NCI-H2107 (cell line): ENCODE results near the gene PHF2.

Experiments
- DNase-seq: peaks from one replicate; lab custom pipeline; 2025; lab: John Stamatoyannopoulos, UW

The PHF2 gene

GRCh38 chr9:93630806-93631411 lies 54.5 kb downstream of the PHF2 start:
- DNase-seq, result no peak

- no peak for DNase-seq
Measured at GRCh38 chr9:93633492-93634221, 57.3 kb downstream of the PHF2 start.

- no peak for DNase-seq
Measured at GRCh38 chr9:93634311-93635185, 58.2 kb downstream of the PHF2 start.

- no peak for DNase-seq
Measured at GRCh38 chr9:93635186-93636107, 59.1 kb downstream of the PHF2 start.

GRCh38 chr9:93636172-93636661 lies 59.8 kb downstream of the PHF2 start:
- DNase-seq, result no peak

- no peak for DNase-seq
Measured at GRCh38 chr9:93636667-93637066, 60.3 kb downstream of the PHF2 start.

GRCh38 chr9:93637886-93638285 lies 61.5 kb downstream of the PHF2 start:
- DNase-seq, result no peak

GRCh38 chr9:93640027-93640426 lies 63.6 kb downstream of the PHF2 start:
- no peak for DNase-seq

- no peak for DNase-seq
Measured at GRCh38 chr9:93642961-93643360, 66.6 kb downstream of the PHF2 start.

- DNase-seq, result no peak
Measured at GRCh38 chr9:93644397-93645088, 68.2 kb downstream of the PHF2 start.

- DNase-seq, result no peak
Measured at GRCh38 chr9:93645149-93645889, 68.9 kb downstream of the PHF2 start.

GRCh38 chr9:93645921-93646639 lies 69.7 kb downstream of the PHF2 start:
- no peak for DNase-seq

GRCh38 chr9:93646640-93647178 lies 70.3 kb downstream of the PHF2 start:
- no peak for DNase-seq

- no peak for DNase-seq
Measured at GRCh38 chr9:93648181-93648580, 71.8 kb downstream of the PHF2 start.

GRCh38 chr9:93648836-93649235 lies 72.5 kb downstream of the PHF2 start:
- no peak for DNase-seq

- DNase-seq, result no peak
Measured at GRCh38 chr9:93649610-93650261, 73.4 kb downstream of the PHF2 start.

GRCh38 chr9:93650448-93650847 lies 74.1 kb downstream of the PHF2 start:
- DNase-seq, result no peak

- no peak for DNase-seq
Measured at GRCh38 chr9:93651521-93651950, 75.2 kb downstream of the PHF2 start.
